Measurements from ENCODE around the gene NR3C1.
A peak's percentile ranks its signal among the peaks of the same experiment; 100 is the strongest.
"Not testable (repeated sequence)": the region's sequence is repeated elsewhere in the genome, so short reads cannot be mapped to it uniquely, and the experiment has no call there.

NR3C1 gene

DNA sequence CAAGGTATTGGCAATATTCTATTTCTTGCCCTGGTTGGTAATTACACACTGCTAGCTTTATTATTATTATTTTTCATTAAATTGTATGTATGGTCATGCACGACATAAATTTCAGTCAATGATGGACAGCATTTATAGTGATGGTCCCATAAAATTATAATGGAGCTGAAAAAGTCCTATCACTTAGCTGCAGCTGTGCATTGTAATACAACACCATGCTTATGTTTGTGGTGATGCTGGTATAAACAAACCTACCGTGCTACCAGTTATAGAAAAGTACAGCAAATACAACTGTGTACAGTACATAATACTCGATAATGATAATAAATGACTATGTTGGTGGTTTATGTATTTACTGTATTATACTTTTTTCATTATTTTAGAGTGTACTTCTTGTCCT, 65.5 kb downstream of the NR3C1 start:
- no peak for DNase-seq (ENCODE audit: low read depth in 2 of 2)

DNA sequence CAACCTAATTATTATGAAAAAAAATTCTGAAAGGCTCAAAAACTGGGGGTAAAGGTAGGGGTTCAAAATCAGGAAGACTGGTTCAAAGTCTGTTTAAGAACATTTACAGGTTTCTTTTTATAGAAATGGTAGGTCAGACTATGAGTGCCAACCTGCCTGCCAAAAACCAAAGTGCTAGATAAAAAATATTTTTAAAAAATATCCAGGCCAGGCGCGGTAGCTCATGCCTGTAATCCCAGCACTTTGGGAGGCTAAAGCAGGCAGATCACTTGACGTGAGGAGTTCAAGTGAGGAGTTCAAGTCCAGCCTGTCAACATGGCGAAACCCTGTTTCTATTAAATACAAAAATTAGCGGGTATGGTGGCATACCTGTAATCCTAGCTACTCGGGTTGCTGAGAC, 67.0 kb downstream of the NR3C1 start:
- DNase-seq (ENCODE audit: low read depth in 2 of 2) = no peak

DNA sequence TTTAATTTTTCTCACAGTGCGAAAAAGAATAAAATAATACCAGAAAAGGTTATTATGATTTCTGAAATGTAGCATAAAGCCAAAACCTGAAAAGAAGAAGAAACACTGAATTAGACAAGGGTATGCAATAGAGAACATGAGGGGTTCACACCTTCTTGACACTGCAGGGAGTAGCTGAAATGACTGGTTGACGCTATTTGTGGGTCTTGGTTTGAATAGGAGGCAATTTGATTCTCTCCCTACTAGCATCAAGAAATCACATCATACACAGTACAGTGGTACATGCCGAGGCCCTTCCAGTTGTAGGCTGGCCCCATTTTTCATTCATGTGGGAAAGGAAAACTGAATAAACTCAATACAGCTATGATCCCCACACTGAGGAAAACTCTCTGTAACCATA, 68.6 kb downstream of the NR3C1 start:
- DNase-seq (ENCODE audit: low read depth in 2 of 2) = no peak

GRCh38 chr5:143334380-143334779, 69.1 kb downstream of the NR3C1 start:
- DNase-seq (ENCODE audit: low read depth in 2 of 2) = not testable (repeated sequence)

GRCh38 chr5:143331956-143332355, 71.5 kb downstream of the NR3C1 start:
- no peak for DNase-seq (ENCODE audit: low read depth in 2 of 2)

- DNase-seq (ENCODE audit: low read depth in 2 of 2) = no peak
These were observed 73.6 kb downstream of the NR3C1 start for GRCh38 chr5:143329843-143330242.

DNA sequence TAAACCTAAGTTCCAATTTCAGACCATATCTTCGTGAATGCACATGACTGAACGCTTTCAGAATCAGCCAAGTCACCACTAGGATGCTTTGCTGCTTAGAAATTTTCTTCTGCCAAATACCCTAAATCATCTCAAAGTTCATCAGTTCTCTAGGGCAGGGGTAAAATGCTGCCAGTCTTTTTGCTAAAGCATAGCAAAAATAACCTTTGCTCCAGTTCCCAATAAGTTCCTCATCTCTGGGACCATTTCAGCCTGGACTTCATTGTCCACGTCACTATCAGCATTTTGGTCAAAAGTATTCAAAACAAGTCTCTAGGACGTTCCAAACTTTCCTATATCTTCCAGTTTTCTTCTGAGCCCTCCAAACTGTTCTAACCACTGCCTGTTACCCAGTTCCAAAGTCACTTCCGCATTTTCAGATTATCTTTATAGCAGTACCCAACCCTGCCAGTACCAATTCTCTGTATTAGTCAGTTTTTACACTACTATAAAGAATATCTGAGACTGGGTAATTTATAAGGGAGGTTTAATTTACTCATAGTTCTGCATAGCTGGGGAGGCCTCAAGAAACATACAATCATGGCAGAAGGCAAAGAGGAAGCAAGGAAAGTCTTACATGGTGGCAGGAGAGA, 74.8 kb downstream of the NR3C1 start:
- no peak for DNase-seq (ENCODE audit: low read depth in 2 of 2)

DNA sequence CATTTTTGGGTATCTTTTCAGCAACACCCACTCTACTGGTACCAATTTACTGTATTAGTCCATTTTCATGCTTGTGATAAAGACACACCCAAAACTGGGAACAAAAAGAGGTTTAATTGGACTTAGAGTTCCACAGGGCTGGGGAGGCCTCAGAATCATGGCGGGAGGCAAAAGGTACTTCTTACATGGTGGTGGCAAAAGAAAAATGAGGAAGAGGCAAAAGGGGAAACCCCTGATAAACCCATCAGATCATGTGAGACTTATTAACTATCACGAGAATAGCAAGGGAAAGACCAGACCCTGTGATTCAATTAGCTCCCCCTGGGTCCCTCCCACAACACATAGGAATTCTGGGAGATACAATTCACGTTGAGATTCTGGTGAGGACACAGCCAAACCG, 78.4 kb downstream of the NR3C1 start:
- not testable (repeated sequence) for DNase-seq (ENCODE audit: low read depth in 2 of 2)

GRCh38 chr5:143322931-143323630, 80.4 kb downstream of the NR3C1 start:
- DNase-seq (ENCODE audit: low read depth in 2 of 2) = not testable (repeated sequence)

DNA sequence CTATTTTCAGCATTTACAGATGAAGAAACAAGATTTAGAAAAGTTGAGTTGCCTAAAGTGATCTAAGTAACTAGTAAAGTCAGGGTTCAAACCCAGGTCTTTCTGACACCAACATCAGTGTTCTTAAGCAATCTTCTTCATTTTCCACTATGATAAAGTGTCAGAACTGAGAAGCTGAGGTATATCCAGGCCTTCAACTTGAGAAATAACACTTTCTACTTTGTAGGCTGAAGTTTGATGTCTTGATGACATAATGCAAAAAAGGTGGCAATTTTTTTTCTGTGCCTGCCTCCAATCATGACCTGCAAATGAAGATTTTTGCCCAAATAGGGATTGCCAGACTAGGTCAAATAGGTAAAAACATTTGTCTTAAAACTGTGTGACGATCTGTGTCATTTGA, 81.3 kb downstream of the NR3C1 start:
- DNase-seq (ENCODE audit: low read depth in 2 of 2) = no peak

DNA sequence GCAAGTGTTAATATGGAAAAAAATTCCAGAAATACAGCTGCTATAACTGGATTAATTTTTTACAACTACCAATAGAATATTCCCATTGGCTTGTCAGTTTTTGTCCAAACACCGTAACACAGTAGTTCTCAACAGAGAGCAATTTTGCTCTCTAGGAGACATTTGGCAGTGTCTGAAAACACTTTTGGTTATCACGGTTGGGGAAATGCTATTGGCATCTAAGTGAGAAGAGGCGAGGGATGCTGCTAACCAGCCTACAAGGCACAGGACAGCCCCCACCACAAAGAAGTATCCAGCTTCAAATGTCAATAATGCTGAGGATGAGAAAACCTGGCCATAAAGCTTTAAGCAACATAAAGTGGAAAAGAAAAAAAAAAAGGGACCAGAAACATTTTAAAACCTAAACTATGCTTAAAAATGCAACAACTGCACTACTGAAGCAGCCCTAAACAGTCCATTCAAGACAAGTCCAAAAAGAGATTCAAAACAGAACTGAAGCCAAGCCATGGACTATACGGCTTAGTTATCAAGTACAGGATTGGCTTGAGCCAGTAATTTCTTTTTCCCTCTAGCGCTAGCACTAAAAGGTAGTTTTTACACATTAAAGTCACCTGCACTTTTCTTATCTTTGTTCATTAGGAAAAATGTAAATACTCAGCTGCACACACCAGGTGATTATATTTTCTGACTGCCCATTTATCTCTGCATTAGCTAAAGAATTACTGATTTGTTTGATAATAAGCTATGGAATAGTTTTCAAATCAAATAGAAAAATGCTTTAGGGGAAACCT, 83.9 kb downstream of the NR3C1 start:
- no peak for DNase-seq (ENCODE audit: low read depth in 2 of 2)

- no peak for DNase-seq (ENCODE audit: low read depth in 2 of 2)
These were observed 84.7 kb downstream of the NR3C1 start for GRCh38 chr5:143318833-143319232.

DNA sequence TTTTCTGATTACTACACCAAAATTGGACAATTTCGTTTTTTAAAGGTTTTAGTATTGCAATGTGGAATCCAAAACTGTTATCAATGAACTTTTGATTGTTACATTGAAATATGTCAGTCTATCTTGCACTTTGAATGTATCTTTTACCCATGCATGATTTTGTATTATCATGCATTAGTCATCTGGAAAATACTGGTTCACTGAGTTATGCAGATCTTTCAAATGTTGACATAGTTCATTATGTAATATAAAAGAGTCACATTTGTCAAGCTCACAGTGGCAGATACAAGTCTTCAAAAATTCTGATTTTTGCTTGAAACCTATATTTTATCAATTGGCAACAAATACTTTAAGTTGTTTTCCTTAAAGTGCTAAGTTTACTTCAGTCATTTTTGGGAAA, 85.2 kb downstream of the NR3C1 start:
- DNase-seq (ENCODE audit: low read depth in 2 of 2) = no peak

- DNase-seq (ENCODE audit: low read depth in 2 of 2) = no peak
These were observed 86.4 kb downstream of the NR3C1 start for GRCh38 chr5:143316844-143317631.

GRCh38 chr5:143316337-143316736, 87.1 kb downstream of the NR3C1 start:
- DNase-seq (ENCODE audit: low read depth in 2 of 2) = no peak

DNA sequence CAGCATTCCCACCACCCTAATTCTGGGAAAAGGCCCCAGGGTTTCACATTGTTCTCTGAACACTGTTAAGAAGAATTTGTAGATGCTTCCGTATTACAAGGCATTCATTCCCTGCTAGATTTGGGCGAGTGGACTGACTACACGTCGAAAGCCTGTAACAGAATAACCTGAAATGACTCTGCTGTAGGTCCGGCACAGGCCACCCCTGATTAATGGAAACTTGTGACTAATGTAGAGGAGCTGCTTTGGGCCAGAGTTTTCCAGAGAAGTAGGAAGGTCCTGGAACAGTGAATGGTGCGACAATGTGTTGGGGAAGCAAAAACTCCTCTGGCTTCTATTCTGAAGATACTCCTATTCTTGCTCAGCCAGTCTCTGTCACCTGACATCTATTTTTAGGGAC, 87.6 kb downstream of the NR3C1 start:
- DNase-seq (ENCODE audit: low read depth in 2 of 2) = no peak

GRCh38 chr5:143315214-143315613, 88.3 kb downstream of the NR3C1 start:
- DNase-seq (ENCODE audit: low read depth in 2 of 2) = no peak

DNA sequence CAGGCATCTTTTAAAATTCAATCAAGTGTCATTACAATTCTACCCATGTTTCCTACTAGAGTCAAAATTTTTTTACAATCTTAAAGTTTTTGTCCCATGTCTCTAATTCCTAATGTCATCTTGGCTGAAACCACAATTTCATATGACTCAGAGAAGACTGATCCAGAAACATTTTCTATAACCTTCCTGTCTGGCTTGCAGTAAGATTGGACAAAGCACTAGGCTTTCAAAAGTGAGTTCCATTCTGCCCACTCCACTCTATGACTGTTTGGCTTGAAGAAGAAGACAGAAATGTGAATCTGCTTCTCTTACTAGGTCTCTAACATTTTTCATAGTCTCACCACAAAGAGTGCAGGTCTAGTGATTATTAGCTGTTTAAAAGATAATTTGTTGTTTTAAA, 88.8 kb downstream of the NR3C1 start:
- DNase-seq (ENCODE audit: low read depth in 2 of 2) = peak; percentile 32 to 37

GRCh38 chr5:143314099-143314498, 89.4 kb downstream of the NR3C1 start:
- no peak for DNase-seq (ENCODE audit: low read depth in 2 of 2)

GRCh38 chr5:143313298-143313852, 90.1 kb downstream of the NR3C1 start:
- no peak for DNase-seq (ENCODE audit: low read depth in 2 of 2)

GRCh38 chr5:143312822-143313221, 90.7 kb downstream of the NR3C1 start:
- DNase-seq (ENCODE audit: low read depth in 2 of 2) = no peak

- DNase-seq (ENCODE audit: low read depth in 2 of 2) = no peak
These were observed 91.5 kb downstream of the NR3C1 start for GRCh38 chr5:143311955-143312354.
